A673 (cell line): Measurements from ENCODE around the gene MACROH2A1.

Experiments used
- EZH2 ChIP-seq: fragments of 200-600 bp; sonication (generic); IDR thresholded peaks from 2 replicates; pipeline ENCODE4 v1.6.1; 2017; ENCODE audit warnings: borderline replicate concordance, low read depth, mild to moderate bottlenecking, mixed read lengths, antibody characterized with exemption, low read length; ENCODE audit not compliant: poor library complexity, severe bottlenecking
- TF ChIP-seq, protein P1 (sequence below): fragments of 300-800, 200-600 bp; sonication (generic); conservative IDR thresholded peaks from 2 replicates; pipeline ENCODE4 v1.5.1; 2017; ENCODE audit warnings: low read depth, mild to moderate bottlenecking, antibody characterized with exemption, low read length, moderate library complexity, mixed read lengths

DNA sequence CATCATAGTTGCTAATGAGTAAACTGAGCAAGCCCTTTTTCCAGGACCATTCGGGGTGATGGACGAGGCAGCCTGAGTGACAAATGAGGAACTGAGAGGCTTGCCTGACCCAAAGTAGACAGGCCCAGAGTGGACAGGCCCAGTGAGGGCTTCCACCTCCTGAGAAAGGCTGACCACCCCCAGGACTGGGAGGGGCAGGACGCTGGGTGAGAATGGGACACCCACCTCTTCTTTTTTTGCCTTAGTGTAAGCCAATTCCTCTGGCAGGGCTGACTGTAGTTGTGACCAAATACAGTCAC, 68.3 kb downstream of the MACROH2A1 start:
- TF ChIP-seq, protein P1, sequence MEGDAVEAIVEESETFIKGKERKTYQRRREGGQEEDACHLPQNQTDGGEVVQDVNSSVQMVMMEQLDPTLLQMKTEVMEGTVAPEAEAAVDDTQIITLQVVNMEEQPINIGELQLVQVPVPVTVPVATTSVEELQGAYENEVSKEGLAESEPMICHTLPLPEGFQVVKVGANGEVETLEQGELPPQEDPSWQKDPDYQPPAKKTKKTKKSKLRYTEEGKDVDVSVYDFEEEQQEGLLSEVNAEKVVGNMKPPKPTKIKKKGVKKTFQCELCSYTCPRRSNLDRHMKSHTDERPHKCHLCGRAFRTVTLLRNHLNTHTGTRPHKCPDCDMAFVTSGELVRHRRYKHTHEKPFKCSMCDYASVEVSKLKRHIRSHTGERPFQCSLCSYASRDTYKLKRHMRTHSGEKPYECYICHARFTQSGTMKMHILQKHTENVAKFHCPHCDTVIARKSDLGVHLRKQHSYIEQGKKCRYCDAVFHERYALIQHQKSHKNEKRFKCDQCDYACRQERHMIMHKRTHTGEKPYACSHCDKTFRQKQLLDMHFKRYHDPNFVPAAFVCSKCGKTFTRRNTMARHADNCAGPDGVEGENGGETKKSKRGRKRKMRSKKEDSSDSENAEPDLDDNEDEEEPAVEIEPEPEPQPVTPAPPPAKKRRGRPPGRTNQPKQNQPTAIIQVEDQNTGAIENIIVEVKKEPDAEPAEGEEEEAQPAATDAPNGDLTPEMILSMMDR: no peak
- TF ChIP-seq EZH2: no peak
